Heart right ventricle (tissue), 16 donors: ENCODE data around the gene ATP6AP1. TPM values are rescaled to one million over a fixed set of nuclear protein-coding genes. Genes with fewer than 3 reads are reported as not detected.

Experiments used
- ATAC-seq, 8 donors: fragments of 200-7000 bp; cut with Tn5 transposase; one replicate each; pipeline ENCODE4 v1.9.1; 2020; ENCODE audit warnings: mild to moderate bottlenecking in 8 of 8, moderate library complexity in 8 of 8, moderate number of reproducible peaks in 1 of 8
- DNase-seq, 2 donors: peaks; one replicate each; pipeline ENCODE4 v3.0.0-alpha.2; 2020
- H3K27ac ChIP-seq, 10 donors: fragments of 200-600 bp; sonication (generic) in 2 of 10; one replicate each; pipeline versions ENCODE4 v1.5.0 to v1.8.0; 2020 to 2022; ENCODE audit warnings: mild to moderate bottlenecking in 3 of 10
- H3K27me3 ChIP-seq, 7 donors: fragments of 200-600 bp; one replicate each; pipeline ENCODE4 v1.8.0; 2021 to 2022; ENCODE audit warnings: mild to moderate bottlenecking in 2 of 7
- H3K36me3 ChIP-seq, 9 donors: fragments of 200-600 bp; sonication (generic) in 1 of 9; one replicate each; pipeline versions ENCODE4 v1.5.0 to v1.8.0; 2020 to 2022; ENCODE audit warnings: mild to moderate bottlenecking in 2 of 9
- H3K4me1 ChIP-seq, 9 donors: fragments of 200-600 bp; sonication (generic) in 1 of 9; one replicate each; pipeline versions ENCODE4 v1.5.0 to v1.8.0; 2020 to 2022; ENCODE audit warnings: mild to moderate bottlenecking in 4 of 9
- H3K4me3 ChIP-seq, 10 donors: fragments of 200-600 bp; sonication (generic) in 2 of 10; one replicate each; pipeline versions ENCODE4 v1.5.0 to v1.8.0; 2020 to 2022; ENCODE audit warnings: mild to moderate bottlenecking in 7 of 10, moderate library complexity in 2 of 10
- H3K9me3 ChIP-seq, 11 donors: fragments of 200-600 bp in 10 of 11; sonication (generic) in 2 of 11; one replicate each; pipeline versions ENCODE4 v1.5.0 to v1.8.0; 2013 to 2022; ENCODE audit warnings: mild to moderate bottlenecking in 2 of 11, control low read depth in 1 of 11, moderate library complexity in 1 of 11
- WGBS, 2 donors: extraction: QIAGEN DNeasy Blood & Tissue Kit; methylation state at CpG; one replicate each; pipeline ENCODE4 v1.1.7; 2013; ENCODE audit warnings: inconsistent platforms in 1 of 2; 5-methylcytosine and 5-hydroxymethylcytosine counted together
- intact Hi-C, 10 donors: fragments of 100-400 bp; cut with DNase I; formaldehyde crosslinking; loops; one replicate each; pipeline versions ENCODE4 v1.11.1 to v1.14.2; 2022
- polyA plus RNA-seq, 2 donors: library from polyadenylated mRNA; stranded (reverse); fragments of 200-250 nt; gene quantifications; one replicate each; pipeline ENCODE4 v1.2.3, GENCODE V29; 2013
- total RNA-seq, 10 donors: library from RNA; stranded (reverse); fragmentation: NEBNext Ultra II Directional in 3 of 10; extraction: Animal tissue kit (Norgen Biotek cat#: 25700) in 3 of 10; gene quantifications; one replicate each; pipeline versions ENCODE4 v1.2.1 to v1.2.4, GENCODE V29; 2021 to 2023
- TF ChIP-seq, protein P1 (sequence below), 9 donors: fragments of 200-600 bp; sonication (generic) in 2 of 9; IDR thresholded peaks; one replicate each; pipeline versions ENCODE4 v1.5.0 to v1.8.0; 2021 to 2022; ENCODE audit warnings: antibody characterized with exemption in 9 of 9, mild to moderate bottlenecking in 5 of 9, moderate library complexity in 1 of 9
- donor health status: Arrhythmogenic right ventricular cardiomyopathy.
- donor health status: ischemic (EF 13 %, LVEDD 7.1; RV severe dilation, severe dysfunction).
- donor health status: healthy with polysubstance abuse.
- donor health status: DM: no; HTN: yes; CAD: no.
- donor health status: DM: no; HTN: no; CAD: no.
- donor health status: ischemic (EF 25% LVEDD 6.9; RV normal size, moderate dysfunction).
- donor health status: ischemic (EF 25% LVEDD 5.7; RV mildly dilated, moderate dysfunction).
- donor health status: healthy.
- donor health status: DM: yes; HTN: yes; CAD: no.
- donor health status: Ischemic cardiomyopathy.
- donor health status: ischemic (EF 35%, LVEDD 5.7; RV mildly dilated, moderate dysfunction).
- donor health status: nonischemic (EF 11% LVEDD 7.7; RV severe dilation, severe dysfunction).
- donor health status: DM: yes; HTN: yes; CAD: no.
- donor health status: PGD.
- donor health status: ischemic (EF 29% LVEDD 5.4; RV normal size, mild dysfunction).
- donor health status: nonischemic (EF 23%, LVEDD 6.1; RV moderate dilation, normal function).

Gene ATP6AP1
- total and polyA plus RNA-seq, 12 donors: 26.0 to 113 (median 90.6) TPM

- ATAC-seq: no peak
- TF ChIP-seq, protein P1, sequence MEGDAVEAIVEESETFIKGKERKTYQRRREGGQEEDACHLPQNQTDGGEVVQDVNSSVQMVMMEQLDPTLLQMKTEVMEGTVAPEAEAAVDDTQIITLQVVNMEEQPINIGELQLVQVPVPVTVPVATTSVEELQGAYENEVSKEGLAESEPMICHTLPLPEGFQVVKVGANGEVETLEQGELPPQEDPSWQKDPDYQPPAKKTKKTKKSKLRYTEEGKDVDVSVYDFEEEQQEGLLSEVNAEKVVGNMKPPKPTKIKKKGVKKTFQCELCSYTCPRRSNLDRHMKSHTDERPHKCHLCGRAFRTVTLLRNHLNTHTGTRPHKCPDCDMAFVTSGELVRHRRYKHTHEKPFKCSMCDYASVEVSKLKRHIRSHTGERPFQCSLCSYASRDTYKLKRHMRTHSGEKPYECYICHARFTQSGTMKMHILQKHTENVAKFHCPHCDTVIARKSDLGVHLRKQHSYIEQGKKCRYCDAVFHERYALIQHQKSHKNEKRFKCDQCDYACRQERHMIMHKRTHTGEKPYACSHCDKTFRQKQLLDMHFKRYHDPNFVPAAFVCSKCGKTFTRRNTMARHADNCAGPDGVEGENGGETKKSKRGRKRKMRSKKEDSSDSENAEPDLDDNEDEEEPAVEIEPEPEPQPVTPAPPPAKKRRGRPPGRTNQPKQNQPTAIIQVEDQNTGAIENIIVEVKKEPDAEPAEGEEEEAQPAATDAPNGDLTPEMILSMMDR (IDR thresholded peaks at IDR 0.05): no peak
- 93 to 97% methylated on average over 21 to 28 of the region's 28 CpGs for WGBS, 2 donors
- Histone ChIP-seq H3K27ac (no peak overlapping the region), H3K9me3 (no peaks in the 10 kb centered on the region), H3K27me3 (no peaks in the 10 kb centered on the region), H3K4me3 (no peak overlapping the region), H3K36me3 (peaks cover 0 to 74% (median 0%) of the 10 kb centered on the region in 9 donors), H3K4me1 (peaks cover 0 to 3% (median 0%) of the 10 kb centered on the region in 9 donors)
- intact Hi-C loops: no loop called here
- DNase-seq: no peak
These were observed 36.4 kb downstream of the ATP6AP1 start for GRCh38 chrX:154464806-154465365.

DNA sequence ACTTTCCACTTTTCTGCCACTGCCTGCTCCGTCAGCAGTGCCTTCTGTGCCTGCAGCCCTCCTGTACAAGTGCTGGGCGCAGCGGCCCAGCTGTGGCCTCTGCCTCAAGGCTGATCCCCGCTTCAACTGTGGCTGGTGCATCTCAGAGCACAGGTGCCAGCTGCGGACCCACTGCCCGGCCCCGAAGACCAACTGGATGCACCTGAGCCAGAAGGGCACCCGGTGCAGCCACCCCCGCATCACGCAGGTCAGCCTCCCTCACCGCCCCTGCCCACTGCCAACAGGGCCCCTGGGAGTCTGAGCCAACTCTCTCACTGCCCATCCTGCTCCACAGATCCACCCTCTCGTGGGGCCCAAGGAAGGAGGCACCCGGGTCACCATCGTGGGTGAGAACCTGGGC is 37.1 kb downstream of the ATP6AP1 start:
- no peaks in the 10 kb centered on the region for H3K4me1 ChIP-seq
- 95% methylated on average over 6 to 14 of the region's 14 CpGs for WGBS, 2 donors
- DNase-seq (no peak), ATAC-seq (no peak)
- peaks cover 0 to 82% (median 0%) of the 10 kb centered on the region in 9 donors for H3K36me3 ChIP-seq
- no peaks in the 10 kb centered on the region for H3K9me3 ChIP-seq
- intact Hi-C loops: no loop called here
- TF ChIP-seq, protein P1 (IDR thresholded peaks at IDR 0.05): no peak
- no peak overlapping the region for H3K27ac ChIP-seq
- H3K4me3 ChIP-seq: no peak overlapping the region
- H3K27me3 ChIP-seq: no peaks in the 10 kb centered on the region

DNA sequence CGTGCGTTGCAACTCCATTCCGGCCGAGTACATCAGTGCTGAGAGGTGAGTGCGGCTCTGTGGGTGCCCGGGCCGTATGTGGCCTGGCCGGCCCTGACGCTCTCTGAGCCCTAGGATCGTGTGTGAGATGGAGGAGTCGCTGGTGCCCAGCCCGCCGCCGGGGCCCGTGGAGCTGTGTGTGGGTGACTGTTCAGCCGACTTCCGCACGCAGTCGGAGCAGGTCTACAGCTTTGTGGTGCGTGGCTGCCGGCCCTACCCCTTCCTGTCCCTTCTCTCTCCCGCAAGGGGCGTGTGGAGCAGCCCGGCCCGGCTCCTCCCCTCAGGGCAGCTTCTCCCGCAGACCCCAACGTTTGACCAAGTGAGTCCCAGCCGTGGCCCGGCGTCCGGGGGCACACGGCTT is 37.6 kb downstream of the ATP6AP1 start:
- TF ChIP-seq, protein P1 (IDR thresholded peaks at IDR 0.05): no peak
- Histone ChIP-seq H3K4me3 (no peak overlapping the region), H3K27me3 (no peaks in the 10 kb centered on the region), H3K27ac (no peak overlapping the region), H3K36me3 (peaks cover 0 to 86% (median 0%) of the 10 kb centered on the region in 9 donors), H3K9me3 (no peaks in the 10 kb centered on the region), H3K4me1 (no peaks in the 10 kb centered on the region)
- intact Hi-C loops: no loop called here
- ATAC-seq: no peak
- WGBS, 2 donors: 92 to 96% methylated on average over 30 to 31 of the region's 32 CpGs
- no peak for DNase-seq

DNA sequence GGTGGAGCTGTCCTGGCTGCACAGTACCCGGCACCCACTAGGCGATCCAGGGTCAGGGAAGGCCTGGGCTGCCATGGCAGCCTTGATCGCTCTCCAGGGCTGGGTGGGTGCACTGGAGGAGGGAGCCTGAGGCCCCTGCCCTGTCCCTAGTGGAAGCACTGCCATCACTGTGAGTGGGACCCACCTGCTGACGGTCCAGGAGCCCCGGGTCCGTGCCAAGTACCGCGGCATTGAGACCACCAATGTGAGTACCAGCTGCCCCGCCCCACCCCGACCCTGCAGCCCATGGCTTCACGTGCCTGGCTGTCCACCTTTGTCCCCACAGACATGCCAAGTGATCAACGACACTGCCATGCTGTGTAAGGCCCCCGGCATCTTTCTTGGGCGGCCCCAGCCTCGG is 38.4 kb downstream of the ATP6AP1 start:
- intact Hi-C loops: no loop called here
- Histone ChIP-seq H3K36me3 (peaks cover 0 to 91% (median 0%) of the 10 kb centered on the region in 9 donors), H3K4me3 (no peak overlapping the region), H3K9me3 (no peaks in the 10 kb centered on the region), H3K4me1 (no peaks in the 10 kb centered on the region), H3K27me3 (no peaks in the 10 kb centered on the region), H3K27ac (no peak overlapping the region)
- TF ChIP-seq, protein P1 (IDR thresholded peaks at IDR 0.05): no peak
- 93 to 94% methylated on average over 10 to 15 of the region's 15 CpGs for WGBS, 2 donors
- DNase-seq: no peak
- ATAC-seq: no peak
